H9 (cell line): ENCODE results near the gene FFAR4. TPM values are rescaled to one million over a fixed set of nuclear protein-coding genes. Genes with fewer than 3 reads are reported as not detected.

ENCODE experiments used
- DNase-seq: peaks from one replicate; pipeline ENCODE4 v3.0.0-alpha.2; 2017
- H2AFZ ChIP-seq: one replicate; pipeline ENCODE4 v1.6.1; 2013; ENCODE audit warnings: mild to moderate bottlenecking, low read length, control low read depth, moderate library complexity
- H2AK5ac ChIP-seq: 2 replicates; pipeline ENCODE4 v1.6.1; 2013; ENCODE audit warnings: low read length, control low read depth, mixed read lengths; ENCODE audit not compliant: insufficient read length
- H2BK120ac ChIP-seq: one replicate; pipeline ENCODE4 v1.6.1; 2013; ENCODE audit warnings: low read depth, mild to moderate bottlenecking, low read length, control low read depth, inconsistent platforms; ENCODE audit not compliant: poor library complexity, severe bottlenecking
- H2BK12ac ChIP-seq: 2 replicates; pipeline ENCODE4 v1.6.1; 2013; ENCODE audit warnings: low read length, control low read depth, mixed read lengths, low read depth; ENCODE audit not compliant: insufficient read length
- H2BK15ac ChIP-seq: 2 replicates; pipeline ENCODE4 v1.6.1; 2013; ENCODE audit warnings: low read depth, low read length, control low read depth
- H2BK20ac ChIP-seq: one replicate; pipeline ENCODE4 v1.6.1; 2013; ENCODE audit warnings: low read depth, mild to moderate bottlenecking, low read length, control low read depth, inconsistent platforms; ENCODE audit not compliant: poor library complexity, severe bottlenecking
- H2BK5ac ChIP-seq: 2 replicates; pipeline ENCODE4 v1.6.1; 2013; ENCODE audit warnings: low read length, control low read depth, mixed read lengths; ENCODE audit not compliant: insufficient read length
- H3K14ac ChIP-seq: 2 replicates; pipeline ENCODE4 v1.6.1; 2013; ENCODE audit warnings: low read length, control low read depth; ENCODE audit not compliant: insufficient read depth
- H3K18ac ChIP-seq: 2 replicates; pipeline ENCODE4 v1.6.1; 2013; ENCODE audit warnings: low read depth, mild to moderate bottlenecking, mixed read lengths, low read length, control low read depth; ENCODE audit not compliant: insufficient read length
- H3K23ac ChIP-seq: 2 replicates; pipeline ENCODE4 v1.6.1; 2013; ENCODE audit warnings: low read length, control low read depth, mixed read lengths, low read depth; ENCODE audit not compliant: insufficient read length
- H3K23me2 ChIP-seq: 2 replicates; pipeline ENCODE4 v1.6.1; 2013; ENCODE audit warnings: low read depth, mild to moderate bottlenecking, mixed read lengths, low read length, control low read depth; ENCODE audit not compliant: insufficient read length, poor library complexity, severe bottlenecking
- H3K27ac ChIP-seq: 2 replicates; pipeline ENCODE4 v1.5.1; 2013; ENCODE audit warnings: low read length, control low read depth, mixed read lengths, low read depth; ENCODE audit not compliant: insufficient read length
- H3K27me3 ChIP-seq: 2 replicates; pipeline ENCODE4 v1.6.1; 2013; ENCODE audit warnings: low read length, control low read depth, inconsistent platforms; ENCODE audit not compliant: insufficient read depth
- H3K4ac ChIP-seq: 2 replicates; pipeline ENCODE4 v1.6.1; 2013; ENCODE audit warnings: low read depth, mild to moderate bottlenecking, control low read depth, inconsistent platforms, low read length, moderate library complexity
- H3K4me1 ChIP-seq: 2 replicates; pipeline ENCODE4 v1.6.1; 2013; ENCODE audit warnings: low read length, control low read depth, inconsistent platforms; ENCODE audit not compliant: insufficient read depth
- H3K4me2 ChIP-seq: 2 replicates; pipeline ENCODE4 v1.6.1; 2013; ENCODE audit warnings: low read length, control low read depth, mixed read lengths; ENCODE audit not compliant: insufficient read length, insufficient read depth
- H3K56ac ChIP-seq: 2 replicates; pipeline ENCODE4 v1.6.1; 2013; ENCODE audit warnings: low read depth, mild to moderate bottlenecking, mixed read lengths, low read length, control low read depth; ENCODE audit not compliant: insufficient read length
- H3K79me1 ChIP-seq: 2 replicates; pipeline ENCODE4 v1.6.1; 2013; ENCODE audit warnings: low read depth, mild to moderate bottlenecking, moderate library complexity, low read length, control low read depth, inconsistent platforms; ENCODE audit not compliant: insufficient read depth, poor library complexity, severe bottlenecking
- H3K79me2 ChIP-seq: 2 replicates; pipeline ENCODE4 v1.6.1; 2013; ENCODE audit warnings: low read length, control low read depth, inconsistent platforms; ENCODE audit not compliant: insufficient read depth
- H3K9ac ChIP-seq: 2 replicates; pipeline ENCODE4 v1.6.1; 2013; ENCODE audit warnings: low read length, control low read depth, mixed read lengths; ENCODE audit not compliant: insufficient read length; ENCODE audit errors: extremely low read depth
- H3K9me3 ChIP-seq: one replicate; pipeline ENCODE4 v1.6.1; 2013; ENCODE audit warnings: low read depth, low read length, inconsistent platforms; ENCODE audit not compliant: control insufficient read depth
- H3T11ph ChIP-seq: one replicate; pipeline ENCODE4 v1.6.1; 2013; ENCODE audit warnings: mild to moderate bottlenecking, low read length, control low read depth, inconsistent platforms
- H4K20me1 ChIP-seq: one replicate; pipeline ENCODE4 v1.6.1; 2013; ENCODE audit not compliant: control insufficient read depth, insufficient read length, insufficient read depth
- H4K5ac ChIP-seq: 2 replicates; pipeline ENCODE4 v1.6.1; 2013; ENCODE audit warnings: low read depth, mild to moderate bottlenecking, mixed read lengths, low read length, control low read depth; ENCODE audit not compliant: insufficient read length
- H4K8ac ChIP-seq: replicated peaks from 2 replicates; pipeline ENCODE4 v1.6.1; 2013; ENCODE audit warnings: low read length, control low read depth, mixed read lengths, low read depth; ENCODE audit not compliant: insufficient read length
- H4K91ac ChIP-seq: 2 replicates; pipeline ENCODE4 v1.6.1; 2013; ENCODE audit warnings: low read depth, mild to moderate bottlenecking, moderate library complexity, mixed read lengths, low read length, control low read depth; ENCODE audit not compliant: insufficient read length
- H3K27ac Mint-ChIP-seq, 3 experiments: 2 replicates in 2 of 3; 3 replicates in 1 of 3; pipeline ENCODE4 v1.8.0; 2020 to 2021; ENCODE audit warnings: mixed read lengths in 3 of 3, mild to moderate bottlenecking in 1 of 3, moderate library complexity in 1 of 3
- H3K27me3 Mint-ChIP-seq: 2 replicates; pipeline ENCODE4 v1.8.0; 2021; ENCODE audit warnings: low read depth, mild to moderate bottlenecking, moderate library complexity, mixed read lengths
- H3K36me3 Mint-ChIP-seq, 3 experiments: 2 replicates in 2 of 3; 3 replicates in 1 of 3; pipeline ENCODE4 v1.8.0; 2020 to 2021; ENCODE audit warnings: low read depth in 3 of 3, mixed read lengths in 3 of 3; ENCODE audit not compliant: insufficient read depth in 1 of 3
- H3K4me1 Mint-ChIP-seq, 2 experiments: 2 replicates each; pipeline ENCODE4 v1.8.0; 2020; ENCODE audit warnings: mixed read lengths in 2 of 2
- H3K4me3 Mint-ChIP-seq, 2 experiments: 2 replicates in 1 of 2; 3 replicates in 1 of 2; pipeline ENCODE4 v1.8.0; 2020 to 2021; ENCODE audit warnings: mild to moderate bottlenecking in 2 of 2, mixed read lengths in 2 of 2, moderate library complexity in 1 of 2
- H3K9me3 Mint-ChIP-seq, 2 experiments: 2 replicates in 1 of 2; 3 replicates in 1 of 2; pipeline ENCODE4 v1.8.0; 2020; ENCODE audit warnings: mild to moderate bottlenecking in 2 of 2, mixed read lengths in 2 of 2, moderate library complexity in 1 of 2
- CTCF ChIP-seq: fragments of 200-600 bp; sonication (generic); conservative IDR thresholded peaks from 3 replicates; pipeline ENCODE4 v1.8.0; 2021; ENCODE audit warnings: antibody characterized with exemption, mild to moderate bottlenecking
- WGBS: extraction: QIAGEN DNeasy Blood & Tissue Kit; methylation state at CpG from one replicate; pipeline ENCODE4 v1.1.7; 2013; ENCODE audit warnings: missing lambda C conversion rate, low lambda C conversion rate, mixed read lengths; ENCODE audit not compliant: insufficient read length; ENCODE audit errors: extremely low coverage; 5-methylcytosine and 5-hydroxymethylcytosine counted together
- total RNA-seq: library from RNA; stranded (reverse); gene quantifications from 2 replicates; pipeline ENCODE4 v1.2.1, GENCODE V29; 2021

The FFAR4 gene
- total RNA-seq, 1 experiment from 2014 or later = not detected

- Histone ChIP-seq H3K27me3 (peaks cover 24% of the 10 kb centered on the region), H3K14ac (no peak overlapping the region), H4K8ac (no peak overlapping the region), H2BK15ac (no peak overlapping the region), H3K9me3 (no peaks in the 10 kb centered on the region), H3K79me1 (no peaks in the 10 kb centered on the region), H2BK5ac (no peak overlapping the region), H4K91ac (no peak overlapping the region), H2AK5ac (no peak overlapping the region), H3K4me2 (no peak overlapping the region), H2BK20ac (no peak overlapping the region), H4K20me1 (no peaks in the 10 kb centered on the region), H3T11ph (no peak overlapping the region), H3K56ac (no peak overlapping the region), H3K23me2 (peaks cover 7% of the 10 kb centered on the region), H3K18ac (no peak overlapping the region), H4K5ac (no peak overlapping the region), H2BK120ac (no peak overlapping the region), H2BK12ac (no peak overlapping the region), H3K4ac (no peak overlapping the region), H3K9ac (no peak overlapping the region), H3K27ac (no peak overlapping the region), H3K23ac (no peak overlapping the region), H2AFZ (no peak overlapping the region), H3K79me2 (no peaks in the 10 kb centered on the region), H3K4me1 (no peaks in the 10 kb centered on the region)
- no CpG with 5 or more reads among the region's 5 CpGs for WGBS
- Mint-ChIP-seq H3K4me3 (no peak overlapping the region), H3K36me3 (no peaks in the 10 kb centered on the region; a peak in 1 of 7 replicates), H3K4me1 (peaks cover 14 to 15% of the 10 kb centered on the region in 2 experiments), H3K27me3 (peaks cover 63% of the 10 kb centered on the region), H3K9me3 (no peaks in the 10 kb centered on the region), H3K27ac (no peak overlapping the region)
- no peak for DNase-seq
- no peak for TF ChIP-seq CTCF
Observed at GRCh38 chr10:93598157-93598556, 31.7 kb downstream of the FFAR4 start.
